IPS-NIHi7 (cell line): Measurements from ENCODE around the gene RWDD3.

Experiments
- DNase-seq: peaks from one replicate; pipeline ENCODE4 v3.0.0; 2012; ENCODE audit warnings: mixed read lengths; ENCODE audit errors: extremely low spot score

The RWDD3 gene

DNA sequence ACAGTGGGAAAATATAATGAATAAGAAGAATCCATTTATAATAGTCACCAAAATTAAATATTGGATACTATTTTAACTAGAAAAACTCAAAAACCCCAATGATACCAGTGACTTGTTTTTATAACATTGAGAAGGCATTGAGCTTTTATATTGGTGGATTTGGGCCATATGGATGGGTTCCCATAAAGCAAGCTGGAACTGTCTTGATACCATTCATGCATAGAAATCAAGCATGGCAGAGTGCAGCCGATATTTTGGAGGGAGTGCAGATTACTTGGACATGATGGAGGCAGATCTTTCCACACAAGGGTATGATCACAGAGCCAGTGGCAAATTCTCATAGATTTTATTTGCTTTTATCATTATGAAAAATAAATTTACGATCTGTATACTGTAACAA is 3.8 kb upstream of the RWDD3 start:
- DNase-seq: no peak

DNA sequence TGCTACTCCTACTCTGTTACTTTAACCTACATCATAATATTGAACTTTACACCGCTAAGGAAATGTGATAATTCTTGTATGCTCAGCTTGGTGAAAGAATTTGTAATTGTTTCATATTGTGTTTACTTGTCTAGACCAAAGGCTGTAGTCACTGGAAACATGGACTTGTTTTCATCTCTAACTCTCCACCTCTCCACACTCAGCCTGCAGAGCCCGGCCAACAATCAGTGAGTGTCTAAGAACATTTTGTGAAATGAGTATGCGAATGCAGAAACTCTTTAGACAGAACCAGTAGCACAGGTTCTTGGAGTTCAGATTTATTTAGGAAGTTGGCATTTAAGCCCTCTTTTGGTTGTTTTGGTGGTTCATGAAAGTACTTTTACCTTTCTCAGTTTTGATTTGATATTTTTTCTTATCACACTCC is 3.2 kb upstream of the RWDD3 start:
- DNase-seq: no peak

DNA sequence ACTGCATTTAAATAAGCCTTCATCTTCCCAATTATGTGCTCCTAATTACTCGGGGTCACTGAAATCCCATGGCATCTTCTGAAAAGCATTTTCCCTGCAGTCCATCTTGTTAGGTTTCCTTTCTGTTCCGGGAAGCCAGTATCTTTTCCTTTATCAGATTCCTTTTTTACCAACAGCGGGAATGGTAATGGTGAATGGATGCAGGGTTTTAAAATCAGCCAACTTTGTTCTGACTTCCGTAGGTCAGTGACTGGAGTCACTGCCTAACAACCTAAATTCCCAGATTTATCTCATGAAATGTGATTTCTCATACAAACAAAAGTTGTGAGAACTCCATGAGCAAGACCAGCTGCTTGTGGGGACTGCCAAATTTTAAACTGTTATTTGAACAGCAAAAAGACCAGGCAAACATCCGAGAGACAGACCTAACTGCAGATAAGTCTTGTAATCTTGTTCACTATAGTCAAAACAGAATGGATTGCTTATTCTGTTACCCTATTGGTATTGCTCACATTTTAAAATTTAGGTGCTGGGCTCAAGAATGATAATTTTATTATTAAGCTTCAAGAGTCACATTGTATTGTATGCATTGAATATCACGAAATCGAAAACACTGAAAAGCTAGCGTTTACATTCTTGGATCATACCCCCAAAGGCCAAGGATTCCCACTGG is 1.2 kb upstream of the RWDD3 start:
- DNase-seq: no peak

DNA sequence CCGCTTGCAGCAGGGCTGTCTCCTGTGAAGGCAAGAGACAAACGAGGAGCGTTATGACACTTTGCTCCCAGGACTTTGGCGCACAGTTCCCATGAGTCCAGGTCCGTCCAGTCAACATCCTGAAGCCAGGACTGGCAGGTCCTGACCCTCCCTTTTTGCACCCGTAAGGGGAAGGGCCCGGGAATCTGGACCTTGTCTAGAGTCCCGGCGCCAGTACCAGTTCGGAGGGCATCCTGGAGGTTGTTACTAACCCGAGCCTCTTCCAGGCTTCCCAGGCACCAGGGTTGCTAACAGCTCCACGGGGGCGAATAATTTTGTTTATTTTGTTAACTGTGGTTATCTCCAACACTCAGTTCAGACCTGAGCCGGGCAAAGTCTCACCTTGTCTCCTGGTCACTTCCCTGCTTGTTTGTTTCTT is 682 bp upstream of the RWDD3 start:
- DNase-seq: peak; percentile 9

DNA sequence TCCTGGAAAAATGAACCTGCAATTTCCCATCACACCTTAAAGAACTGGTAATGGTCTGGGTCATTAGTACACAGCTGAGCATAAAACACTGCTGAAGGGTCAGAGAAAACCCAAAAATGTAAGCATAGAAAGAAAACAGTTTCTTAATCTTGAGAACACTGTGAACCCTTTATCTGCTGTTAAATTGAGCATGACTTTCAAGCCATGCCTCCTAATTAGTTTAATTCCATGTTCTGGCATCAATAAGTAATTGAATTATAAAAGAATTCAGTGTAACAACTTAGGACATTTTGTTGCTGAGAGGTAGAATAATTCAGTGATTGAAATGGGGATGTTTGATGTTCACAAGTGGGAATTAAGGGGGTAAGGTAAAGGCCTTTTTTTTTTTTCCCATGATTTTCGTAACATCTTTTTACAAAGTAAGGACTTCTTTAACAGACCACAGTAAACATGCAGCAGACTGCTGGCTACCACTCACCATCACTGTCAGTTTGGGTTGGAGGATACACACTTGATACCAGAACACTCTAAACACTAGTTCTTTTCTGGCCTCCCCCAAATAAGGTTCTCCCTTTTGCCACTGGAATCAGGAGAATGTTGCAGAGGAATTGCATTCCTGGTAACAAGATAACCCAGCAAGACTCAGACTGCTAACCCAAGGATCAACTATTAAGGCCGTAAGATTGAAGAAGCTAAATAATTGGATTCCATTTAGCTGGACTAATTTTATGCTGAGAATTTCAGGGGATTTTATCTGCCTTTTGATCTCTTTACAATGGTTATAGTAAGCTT is 3.0 kb downstream of the RWDD3 start:
- peak; percentile 10 for DNase-seq

DNA sequence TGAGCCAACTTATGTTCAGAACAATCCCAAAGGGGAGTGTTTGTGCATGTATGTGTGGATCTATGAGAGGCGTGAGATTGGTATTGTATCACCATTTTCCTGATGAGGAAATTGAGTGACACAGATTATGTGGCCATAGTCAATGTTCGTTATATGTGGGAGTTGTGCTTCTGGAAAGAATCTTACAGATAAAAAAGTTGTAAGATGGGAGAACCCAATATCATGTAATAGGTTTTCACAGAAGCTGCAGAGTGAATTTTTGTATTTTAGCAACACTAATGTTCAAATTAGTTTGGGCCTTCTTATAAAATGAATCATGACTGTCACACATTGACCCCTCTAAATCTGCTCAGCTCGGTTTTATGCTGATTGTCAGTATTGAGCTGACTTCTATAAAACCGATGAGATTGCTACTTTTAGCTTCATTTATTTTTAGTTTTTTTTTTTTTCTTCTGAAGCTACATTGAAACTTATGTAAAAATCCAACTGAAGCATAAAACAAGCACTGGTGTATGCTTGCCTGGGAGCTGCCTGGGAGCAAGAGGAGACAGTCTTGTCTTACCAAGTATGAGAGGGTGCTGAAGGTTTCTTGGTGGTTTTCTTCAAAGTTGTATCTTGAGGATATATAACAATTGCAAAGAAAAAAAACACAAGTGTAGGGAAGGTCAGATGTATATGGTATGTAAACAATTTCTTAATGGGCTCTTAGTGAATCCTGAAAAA is 4.1 kb downstream of the RWDD3 start:
- no peak for DNase-seq

DNA sequence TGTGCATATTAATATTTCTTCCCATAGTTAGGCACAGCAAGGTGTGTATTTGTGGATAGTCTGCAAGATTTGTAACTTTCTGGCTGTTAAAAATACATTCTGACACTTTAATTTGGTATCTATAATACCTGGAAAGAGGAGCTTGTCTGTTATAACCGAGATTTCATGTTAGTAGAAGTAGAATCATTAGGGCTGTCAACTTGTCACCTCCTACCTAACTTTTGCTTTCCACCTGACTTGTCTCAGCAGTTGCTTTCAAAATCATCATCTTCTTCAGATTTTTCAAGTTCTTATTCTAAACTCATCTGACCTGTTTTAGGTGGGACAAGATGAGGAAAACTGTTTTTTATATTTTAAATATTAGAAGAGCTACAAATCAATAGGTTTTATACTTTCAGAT is 11.0 kb downstream of the RWDD3 start:
- no peak for DNase-seq

DNA sequence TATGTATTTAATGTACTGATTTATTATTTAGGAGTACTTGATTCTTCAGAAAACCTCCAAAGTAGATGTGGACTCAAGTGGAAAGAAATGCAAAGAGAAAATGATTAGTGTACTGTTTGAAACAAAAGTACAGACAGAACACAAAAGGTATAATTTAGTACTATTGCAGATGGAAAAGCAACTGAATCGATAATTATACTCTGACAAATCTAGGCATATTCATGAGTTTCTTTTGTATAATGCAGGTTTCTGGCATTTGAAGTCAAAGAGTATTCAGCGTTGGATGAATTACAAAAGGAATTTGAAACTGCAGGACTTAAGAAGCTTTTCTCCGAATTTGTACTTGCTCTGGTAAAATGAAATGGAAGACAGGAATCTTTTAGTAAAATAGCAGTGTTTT is 12.5 kb downstream of the RWDD3 start:
- no peak for DNase-seq

DNA sequence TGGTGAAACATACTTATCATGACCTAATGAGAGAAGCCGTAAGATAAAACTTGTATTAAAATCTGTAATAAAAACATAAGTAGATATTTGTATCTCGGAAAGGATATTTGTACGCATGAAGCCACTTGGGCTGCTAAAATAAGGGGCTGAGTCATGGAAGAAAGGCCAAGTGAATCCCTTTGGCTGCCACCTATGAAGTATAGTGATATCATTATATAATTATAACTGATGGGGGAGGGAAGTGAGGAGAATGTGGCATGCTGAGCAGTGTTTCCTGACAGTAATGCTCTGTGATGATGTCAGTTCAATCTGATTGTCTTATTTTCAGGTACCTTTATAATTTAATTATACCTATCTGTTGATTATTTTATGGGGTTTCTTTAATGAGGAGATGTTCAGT is 13.6 kb downstream of the RWDD3 start:
- no peak for DNase-seq

DNA sequence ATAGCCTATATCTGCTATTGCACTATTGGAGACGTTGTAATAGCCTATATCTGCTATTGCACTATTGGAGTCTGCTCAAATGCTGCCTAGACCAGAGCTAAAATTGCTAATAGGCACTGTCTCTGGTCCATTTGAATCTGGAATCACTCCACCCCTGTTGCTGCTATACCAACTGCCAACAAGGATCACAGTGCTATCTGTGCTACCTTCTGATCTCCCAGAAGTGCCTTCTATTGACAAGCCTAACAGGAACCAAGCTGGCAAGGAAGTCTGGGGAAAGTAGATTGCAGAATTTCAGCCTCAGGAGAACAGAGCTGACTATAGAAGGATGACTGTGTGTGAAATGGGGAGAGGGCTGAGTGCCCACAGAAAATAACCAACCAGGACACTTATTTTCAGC is 15.9 kb downstream of the RWDD3 start:
- DNase-seq: no peak

DNA sequence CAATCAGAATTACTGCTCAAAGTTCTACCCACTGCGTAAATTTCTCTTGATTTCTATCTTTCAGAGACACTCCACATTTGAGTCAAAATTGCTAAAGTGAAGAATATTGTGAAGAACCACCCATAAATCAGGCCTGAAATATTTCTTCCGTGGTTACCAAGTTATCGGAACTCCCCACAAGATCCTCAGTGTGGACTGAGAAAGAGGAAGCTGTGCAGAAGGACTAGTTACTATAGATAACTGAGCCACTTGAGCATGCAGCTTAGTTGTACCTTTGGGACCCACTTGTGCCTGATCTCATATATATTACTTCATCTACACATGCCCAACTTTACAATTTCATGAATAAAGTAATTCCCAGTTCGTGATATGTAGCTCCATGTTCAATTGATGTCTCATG is 18.4 kb downstream of the RWDD3 start:
- no peak for DNase-seq

DNA sequence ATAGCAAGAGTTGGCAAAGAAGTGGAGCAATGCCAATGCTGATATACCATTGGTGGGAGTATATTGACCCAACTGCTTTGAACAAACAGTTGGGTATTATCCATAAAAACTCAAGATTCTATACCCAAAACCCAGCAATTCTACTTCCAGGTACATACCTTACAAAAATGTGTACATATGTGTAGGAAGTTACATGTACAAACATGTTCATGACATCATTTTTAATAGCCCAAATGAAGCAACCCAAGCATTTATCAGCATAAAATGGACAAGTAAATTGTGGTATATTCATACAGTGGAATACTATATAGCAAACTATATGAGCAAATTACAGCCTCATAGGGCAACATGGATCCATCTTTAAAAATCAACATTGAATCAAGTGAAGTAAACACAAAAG is 20.9 kb downstream of the RWDD3 start:
- DNase-seq: no peak

DNA sequence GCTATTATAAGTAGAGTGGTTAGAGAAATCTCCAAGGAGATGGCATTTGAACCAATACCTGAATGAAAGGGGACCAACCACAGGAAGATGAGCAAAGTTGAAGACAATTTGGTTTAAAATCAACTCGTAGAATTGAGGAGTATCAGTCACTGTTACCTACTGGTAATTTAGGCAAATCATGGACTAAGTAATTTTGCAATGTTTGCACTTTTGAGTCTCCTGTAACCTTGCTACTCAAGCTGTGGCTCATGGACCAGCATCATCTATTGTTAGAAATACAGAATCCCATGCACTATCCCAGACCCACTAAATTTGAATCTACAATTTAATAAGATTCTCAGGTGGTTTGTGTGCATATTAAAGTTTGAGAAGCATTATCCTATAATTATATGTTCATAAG is 21.8 kb downstream of the RWDD3 start:
- DNase-seq: no peak

DNA sequence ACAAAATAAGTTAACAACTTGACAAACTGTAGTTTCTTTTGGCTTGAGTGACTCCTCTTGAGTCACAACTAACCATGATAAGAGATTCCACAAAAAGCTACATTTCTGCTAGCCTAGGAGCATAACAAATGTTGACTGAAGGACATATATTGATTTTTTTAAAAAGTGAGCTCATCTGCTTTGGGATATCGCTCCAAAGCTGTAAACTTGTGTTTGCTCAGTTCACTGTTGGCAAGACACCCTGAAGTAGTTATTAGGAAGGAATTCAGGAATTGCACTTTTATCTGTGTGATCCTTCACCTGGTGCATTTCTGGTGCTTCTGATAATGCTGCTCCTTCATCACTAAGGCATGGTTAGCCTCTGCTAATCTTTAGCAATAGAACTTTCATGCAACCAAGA is 23.7 kb downstream of the RWDD3 start:
- no peak for DNase-seq

DNA sequence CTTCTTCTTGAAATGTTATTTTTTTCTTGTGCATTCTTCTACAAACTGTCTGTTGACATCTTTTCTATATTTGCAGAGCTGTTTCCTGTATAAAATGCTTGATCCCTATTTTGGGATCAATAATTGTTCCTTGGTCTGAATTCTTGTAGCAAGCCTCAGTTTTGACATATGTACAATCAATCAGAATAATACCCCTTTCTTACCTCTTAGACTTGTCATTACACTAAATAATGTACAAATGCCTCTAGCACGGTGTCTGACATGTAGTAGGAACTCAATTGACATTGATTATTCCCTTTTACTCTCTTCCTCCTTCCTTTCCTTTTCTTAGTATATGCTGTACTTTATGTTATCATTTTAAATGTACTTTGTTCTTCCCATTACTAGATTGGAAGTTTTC is 25.2 kb downstream of the RWDD3 start:
- DNase-seq: no peak

DNA sequence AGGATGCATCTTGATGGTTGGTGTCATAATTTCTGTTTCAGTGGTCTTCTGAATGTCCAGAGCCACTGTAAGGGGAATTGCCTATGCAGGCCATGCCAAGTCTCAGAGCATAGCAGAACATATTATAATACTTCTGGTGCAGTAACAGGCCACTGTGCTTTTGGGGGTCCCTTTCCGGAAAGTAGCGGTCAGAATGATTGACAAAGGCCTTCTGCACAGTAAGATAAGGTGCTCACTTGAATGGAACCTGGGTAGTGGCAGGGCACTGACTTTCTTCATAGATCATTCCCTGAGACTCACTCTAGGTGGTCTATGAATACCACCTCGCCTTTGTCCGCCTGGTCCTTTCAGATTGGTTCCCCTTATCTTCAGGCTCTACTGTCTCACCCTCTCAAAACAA is 28.9 kb downstream of the RWDD3 start:
- no peak for DNase-seq

DNA sequence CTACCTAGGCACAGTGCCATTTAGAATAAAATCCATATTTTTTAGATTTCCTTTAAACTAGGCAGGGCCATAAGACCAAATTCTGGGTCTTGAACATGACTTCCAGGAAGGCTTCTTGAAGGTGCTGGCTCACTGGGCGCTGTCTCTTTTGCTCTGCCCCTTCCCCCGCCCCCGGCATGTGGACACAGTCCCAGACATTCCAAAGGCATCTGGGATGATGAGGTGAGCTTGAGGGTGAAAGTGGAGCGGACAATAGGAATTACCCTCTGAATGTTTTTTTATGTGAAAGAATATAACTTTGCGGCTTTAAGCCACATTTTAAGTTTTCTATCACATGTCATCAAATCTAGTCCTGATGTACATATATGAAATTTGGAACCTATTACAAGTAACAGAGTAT is 29.4 kb downstream of the RWDD3 start:
- DNase-seq: no peak

DNA sequence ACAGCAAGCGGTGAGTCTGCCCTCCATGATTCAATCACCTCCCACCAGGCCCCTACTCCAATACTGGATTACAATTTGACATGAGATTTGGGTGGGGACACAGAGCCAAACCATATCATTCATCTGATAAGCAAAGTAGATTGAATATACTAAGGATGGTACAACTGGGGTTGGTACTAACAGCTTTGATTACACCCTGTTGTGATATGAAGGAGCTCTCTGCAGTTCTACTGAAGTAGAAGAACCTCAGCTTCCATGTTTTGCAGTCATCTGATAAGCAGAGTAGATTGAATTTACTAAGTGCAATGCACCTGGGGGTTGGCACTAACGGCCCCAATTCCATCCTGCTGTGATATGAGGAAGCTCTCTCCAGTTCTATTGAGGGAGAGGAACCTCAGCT is 31.1 kb downstream of the RWDD3 start:
- no peak for DNase-seq

DNA sequence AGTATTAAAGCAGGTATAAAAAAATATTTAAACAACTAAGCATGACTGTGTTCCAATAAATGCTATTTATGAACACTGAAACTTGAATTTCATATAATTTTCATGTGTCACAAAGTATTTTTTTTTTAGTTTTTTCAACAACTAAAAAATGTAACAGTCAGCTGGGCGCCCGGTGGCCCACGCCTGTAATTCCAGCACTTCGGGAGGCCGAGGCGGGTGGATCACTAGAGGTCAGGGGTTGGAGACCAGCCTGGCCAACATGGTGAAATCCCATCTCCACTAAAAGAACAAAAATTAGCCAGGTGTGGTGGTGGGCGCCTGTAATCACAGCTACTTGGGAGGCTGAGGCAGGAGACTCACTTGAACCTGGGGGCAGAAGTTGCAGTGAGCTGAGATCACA is 42.4 kb downstream of the RWDD3 start:
- no peak for DNase-seq

DNA sequence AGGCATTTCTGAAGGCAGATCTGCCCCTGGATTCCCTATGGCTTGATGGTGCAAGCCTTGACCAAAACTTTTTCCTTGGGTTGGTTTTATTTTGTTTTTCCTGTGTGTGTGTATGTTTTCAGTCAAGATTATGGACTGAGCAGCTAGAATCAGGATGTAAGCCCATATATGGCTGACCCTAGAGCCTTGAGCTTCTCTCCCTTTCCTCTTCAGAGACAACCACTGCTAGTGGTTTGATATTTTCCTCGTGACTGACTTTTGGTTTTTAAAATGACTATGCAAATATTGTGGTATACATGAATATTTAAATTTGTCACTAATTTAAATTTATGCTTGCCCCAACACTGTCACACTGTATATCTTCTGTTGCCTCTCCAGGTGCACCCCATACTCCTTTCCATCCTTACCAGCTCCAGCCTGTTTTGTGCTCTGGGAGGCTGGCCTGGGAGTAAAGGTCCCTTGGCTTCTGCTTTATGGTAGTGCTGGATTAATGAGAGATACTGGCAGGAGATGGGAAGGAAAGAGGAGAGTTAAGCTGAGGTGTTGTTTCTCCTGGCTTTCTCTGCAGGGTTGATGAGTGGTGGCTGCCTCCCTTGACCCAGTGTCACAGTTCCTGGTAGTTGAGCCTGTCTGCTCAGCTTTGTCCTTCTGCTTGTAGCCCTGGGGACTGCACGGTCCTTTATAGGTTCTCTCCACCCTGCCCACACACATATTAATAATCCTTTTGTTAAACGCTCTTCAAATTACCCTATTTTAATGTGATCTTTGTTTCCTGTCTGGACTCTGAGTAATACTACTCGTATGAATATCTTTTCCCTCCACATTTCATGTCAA is 44.4 kb downstream of the RWDD3 start:
- no peak for DNase-seq

DNA sequence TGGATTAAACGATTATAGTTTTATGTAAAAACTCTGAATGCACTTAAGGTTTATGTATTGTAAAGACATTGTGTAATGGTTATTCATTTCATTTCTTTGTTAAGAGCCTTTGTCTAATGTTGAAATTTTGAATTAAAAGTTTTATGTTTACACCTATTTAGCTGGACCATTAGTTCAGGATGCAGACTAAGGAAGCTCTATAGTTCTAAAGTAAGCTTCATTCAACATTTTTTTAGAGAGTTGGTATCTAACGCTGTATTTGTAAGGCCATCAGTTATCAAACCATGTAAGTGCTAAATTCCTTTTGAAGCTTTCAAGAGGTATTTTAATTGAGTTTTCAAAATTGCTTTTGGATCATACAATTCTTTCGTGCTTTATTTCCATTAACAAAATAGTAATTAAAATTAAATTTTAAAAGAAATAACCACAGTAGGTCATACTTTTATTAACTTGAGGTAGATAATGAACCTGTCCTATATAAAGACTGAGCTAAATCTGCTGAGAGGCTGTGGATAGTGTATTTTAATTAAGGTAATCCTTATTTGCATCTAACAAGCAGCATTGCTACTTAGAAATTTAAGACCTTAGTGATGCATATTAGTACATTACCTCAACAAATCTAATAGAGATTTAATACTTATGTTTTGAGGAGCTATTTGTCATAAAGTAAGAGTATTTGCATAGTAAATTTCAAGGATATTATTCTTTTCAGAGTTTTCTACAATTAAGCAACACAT is 47.9 kb downstream of the RWDD3 start:
- no peak for DNase-seq
